GM19324 (cell line): ENCODE data around the gene AIF1.
A peak's percentile ranks its signal among the peaks of the same experiment; 100 is the strongest.

Source experiments
- ATAC-seq: cut with Tn5 transposase; IDR thresholded peaks from one replicate; pipeline ENCODE4 v1.9.1; 2021; ENCODE audit warnings: mild to moderate bottlenecking, moderate library complexity; ENCODE audit not compliant: unreplicated experiment, low FRiP score

AIF1 gene

GRCh38 chr6:31614684-31615578 is at the start of gene AIF1:
Gene AIF1, plus strand, starts transcription at chr6:31615234. Its CDS starts 96 bp downstream, at chr6:31615330.
- ATAC-seq: peak; percentile 17

- no peak for ATAC-seq
Observed at GRCh38 chr6:31567531-31568370, 47.3 kb upstream of the AIF1 start.

GRCh38 chr6:31568537-31568961 is 46.5 kb upstream of the AIF1 start:
- ATAC-seq: no peak

GRCh38 chr6:31569861-31570536 is 45.0 kb upstream of the AIF1 start:
- ATAC-seq: no peak

- peak; percentile 50 for ATAC-seq
Observed at GRCh38 chr6:31572041-31572911, 42.8 kb upstream of the AIF1 start, which contains the start of gene LTA. Gene LTA, plus strand, starts transcription at chr6:31572289. Its CDS starts 454 bp downstream, at chr6:31572743.

- no peak for ATAC-seq
Observed at GRCh38 chr6:31573239-31574105, 41.6 kb upstream of the AIF1 start.

GRCh38 chr6:31574106-31575061 is 40.6 kb upstream of the AIF1 start:
- no peak for ATAC-seq

- ATAC-seq: no peak
Observed at GRCh38 chr6:31575335-31575901, 39.6 kb upstream of the AIF1 start, which contains the start of gene TNF. Gene TNF, plus strand, starts transcription at chr6:31575565. Its CDS starts 177 bp downstream, at chr6:31575742.

- ATAC-seq: no peak
Observed at GRCh38 chr6:31575952-31576685, 38.9 kb upstream of the AIF1 start.

- ATAC-seq: no peak
Observed at GRCh38 chr6:31576897-31577578, 38.0 kb upstream of the AIF1 start.

GRCh38 chr6:31577579-31577966 is 37.5 kb upstream of the AIF1 start:
- no peak for ATAC-seq

GRCh38 chr6:31578184-31579118 is 36.6 kb upstream of the AIF1 start:
- ATAC-seq: no peak

GRCh38 chr6:31579119-31579505 is 35.9 kb upstream of the AIF1 start:
- ATAC-seq: no peak

GRCh38 chr6:31579546-31580437 is 35.2 kb upstream of the AIF1 start:
- ATAC-seq: no peak
